ENCODE results near the gene PRG2.
"Not testable (repeated sequence)": the region's sequence is repeated elsewhere in the genome, so short reads cannot be mapped to it uniquely, and the experiment has no call there.

Gene PRG2

GRCh38 chr11:57342702-57343101 is 47.7 kb downstream of the PRG2 start:
- no peak for DNase-seq

GRCh38 chr11:57341250-57341808 is 49.1 kb downstream of the PRG2 start:
- no peak for DNase-seq

- no peak for DNase-seq
Measured at GRCh38 chr11:57340039-57340615, 50.3 kb downstream of the PRG2 start.

- no peak for DNase-seq
Measured at GRCh38 chr11:57339328-57339727, 51.1 kb downstream of the PRG2 start.

- no peak for DNase-seq
Measured at GRCh38 chr11:57338142-57338541, 52.3 kb downstream of the PRG2 start, which contains the start of gene P2RX3. Gene P2RX3, plus strand, starts transcription at chr11:57338352. Its CDS starts 199 bp downstream, at chr11:57338551.

GRCh38 chr11:57336856-57337255 is 53.6 kb downstream of the PRG2 start:
- DNase-seq: not testable (repeated sequence)

Data from cerebellar nuclear complex (tissue), 1 donor.